Astrocyte (in vitro differentiated cells and primary cell): ENCODE data around the gene TMC5. TPM values are rescaled to one million over a fixed set of nuclear protein-coding genes. Genes with fewer than 3 reads are reported as not detected.
A peak's percentile ranks its signal among the peaks of the same experiment; 100 is the strongest.

Experiments
- DNase-seq: peaks from one replicate; pipeline ENCODE4 v3.0.0-alpha.2; 2010; ENCODE audit warnings: low read depth
- FAIRE-seq: peaks from 2 replicates; lab custom pipeline; 2011; peaks lifted over from hg19 to GRCh38; lab: Jason Lieb, UNC
- H2AFZ ChIP-seq: 2 replicates; pipeline ENCODE4 v1.6.0; 2012; ENCODE audit warnings: low read depth, low read length, inconsistent platforms
- H3K27ac ChIP-seq: 2 replicates; pipeline ENCODE4 v1.5.1; 2011; ENCODE audit warnings: low read depth, low read length, inconsistent platforms
- H3K27me3 ChIP-seq: 2 replicates; pipeline ENCODE4 v1.6.0; 2011; ENCODE audit warnings: low read length, inconsistent platforms; ENCODE audit not compliant: insufficient read depth
- H3K36me3 ChIP-seq: 2 replicates; pipeline ENCODE4 v1.5.1; 2011; ENCODE audit warnings: low read length, inconsistent platforms; ENCODE audit not compliant: insufficient read depth
- H3K4me1 ChIP-seq: 2 replicates; pipeline ENCODE4 v1.5.1; 2011; ENCODE audit warnings: low read length, inconsistent platforms; ENCODE audit not compliant: insufficient read depth
- H3K4me2 ChIP-seq: 2 replicates; pipeline ENCODE4 v1.6.0; 2012; ENCODE audit warnings: low read length, inconsistent platforms
- H3K4me3 ChIP-seq: 2 replicates; pipeline ENCODE4 v1.5.1; 2011; ENCODE audit warnings: low read depth, mild to moderate bottlenecking, low read length, inconsistent platforms; ENCODE audit not compliant: insufficient read depth
- H3K79me2 ChIP-seq: 2 replicates; pipeline ENCODE4 v1.6.0; 2012; ENCODE audit warnings: mild to moderate bottlenecking, low read length, inconsistent platforms; ENCODE audit not compliant: insufficient read depth
- H3K9ac ChIP-seq: 2 replicates; pipeline ENCODE4 v1.6.0; 2012; ENCODE audit warnings: mild to moderate bottlenecking, low read length, inconsistent platforms
- H3K9me3 ChIP-seq: 2 replicates; pipeline ENCODE4 v1.5.1; 2012; ENCODE audit warnings: low read depth, mild to moderate bottlenecking, low read length, inconsistent platforms; ENCODE audit not compliant: insufficient read depth
- H4K20me1 ChIP-seq: 2 replicates; pipeline ENCODE4 v1.6.0; 2012; ENCODE audit warnings: low read length, inconsistent platforms; ENCODE audit not compliant: insufficient read depth
- H3K27ac Mint-ChIP-seq: one replicate; pipeline ENCODE4 v1.8.0; 2021; ENCODE audit warnings: mild to moderate bottlenecking, mixed read lengths; ENCODE audit not compliant: unreplicated experiment
- H3K27me3 Mint-ChIP-seq: one replicate; pipeline ENCODE4 v1.8.0; 2021; ENCODE audit warnings: low read depth, mixed read lengths; ENCODE audit not compliant: unreplicated experiment
- H3K36me3 Mint-ChIP-seq: one replicate; pipeline ENCODE4 v1.8.0; 2021; ENCODE audit warnings: low read depth, mixed read lengths; ENCODE audit not compliant: unreplicated experiment
- H3K4me1 Mint-ChIP-seq: one replicate; pipeline ENCODE4 v1.8.0; 2021; ENCODE audit warnings: low read depth, mixed read lengths; ENCODE audit not compliant: unreplicated experiment
- H3K4me3 Mint-ChIP-seq: one replicate; pipeline ENCODE4 v1.8.0; 2021; ENCODE audit warnings: mild to moderate bottlenecking, moderate library complexity, mixed read lengths; ENCODE audit not compliant: unreplicated experiment
- H3K9me3 Mint-ChIP-seq: one replicate; pipeline ENCODE4 v1.8.0; 2021; ENCODE audit warnings: mild to moderate bottlenecking, mixed read lengths; ENCODE audit not compliant: unreplicated experiment
- CTCF ChIP-seq: IDR thresholded peaks from 2 replicates; pipeline ENCODE4 v1.5.1; 2011; ENCODE audit warnings: low read depth, mild to moderate bottlenecking, inconsistent platforms, low read length, moderate library complexity; ENCODE audit not compliant: insufficient read depth
- EZH2 ChIP-seq: IDR thresholded peaks from 2 replicates; pipeline ENCODE4 v1.6.1; 2012; ENCODE audit warnings: mild to moderate bottlenecking, low read length, inconsistent platforms; ENCODE audit not compliant: insufficient read depth
- total RNA-seq: library from RNA; stranded (reverse); gene quantifications from 2 replicates; pipeline ENCODE4 v1.2.1, GENCODE V29; 2021

The TMC5 gene
- total RNA-seq, 1 donor from 2014 or later: 0.11 TPM

GRCh38 chr16:19520861-19521331 lies 103.2 kb downstream of the TMC5 start:
- peaks cover 4% of the 10 kb centered on the region for H3K36me3 ChIP-seq
- Mint-ChIP-seq H3K36me3 (no peaks in the 10 kb centered on the region), H3K4me3 (peak overlapping the region; percentile 97), H3K27ac (peak overlapping the region; percentile 50), H3K27me3 (no peaks in the 10 kb centered on the region), H3K4me1 (peaks cover 23% of the 10 kb centered on the region), H3K9me3 (no peaks in the 10 kb centered on the region)
- peak overlapping the region; percentile 91 for H3K4me2 ChIP-seq
- H3K9ac ChIP-seq: peak overlapping the region; percentile 85
- peak overlapping the region; percentile 85 for H2AFZ ChIP-seq
- no peak for FAIRE-seq
- no peaks in the 10 kb centered on the region for H3K9me3 ChIP-seq
- no peak for TF ChIP-seq EZH2
- no peak for TF ChIP-seq CTCF
- DNase-seq: peak; percentile 60
- H3K4me1 ChIP-seq: peaks cover 6% of the 10 kb centered on the region
- H4K20me1 ChIP-seq: peaks cover 37% of the 10 kb centered on the region
- no peaks in the 10 kb centered on the region for H3K27me3 ChIP-seq
- H3K4me3 ChIP-seq: peak overlapping the region; percentile 81
- peaks cover 24% of the 10 kb centered on the region for H3K79me2 ChIP-seq
- peak overlapping the region; percentile 59 for H3K27ac ChIP-seq

GRCh38 chr16:19521471-19522396 lies 104.1 kb downstream of the TMC5 start, which contains the start of gene GDE1:
Gene GDE1 (minus strand): TSS chr16:19522098. CDS start chr16:19521964, 134 bp downstream.
- no peak for FAIRE-seq
- peak within 1 kb of the TSS; percentile 50 for H3K27ac Mint-ChIP-seq
- H3K4me1 Mint-ChIP-seq: peaks cover 20% of the 10 kb centered on the region

More at GRCh38 chr16:19521471-19522396, 104.1 kb downstream of the TMC5 start, which contains the start of gene GDE1:
- H3K4me2 ChIP-seq: peak within 1 kb of the TSS; percentile 91
- H3K9me3 Mint-ChIP-seq: no peaks in the 10 kb centered on the region
- H3K36me3 Mint-ChIP-seq: no peaks in the 10 kb centered on the region
- peak within 1 kb of the TSS; percentile 59 for H3K27ac ChIP-seq
- peak within 1 kb of the TSS; percentile 85 for H2AFZ ChIP-seq
- no peaks in the 10 kb centered on the region for H3K36me3 ChIP-seq
- peaks cover 6% of the 10 kb centered on the region for H3K4me1 ChIP-seq
- H3K4me3 Mint-ChIP-seq: peak within 1 kb of the TSS; percentile 97
- peaks cover 30% of the 10 kb centered on the region for H3K79me2 ChIP-seq
- no peaks in the 10 kb centered on the region for H3K9me3 ChIP-seq
- DNase-seq: peak; percentile 73
- peaks cover 34% of the 10 kb centered on the region for H4K20me1 ChIP-seq
- H3K9ac ChIP-seq: peak within 1 kb of the TSS; percentile 85
- TF ChIP-seq EZH2 (no peak), CTCF (peak; percentile 12)
- no peaks in the 10 kb centered on the region for H3K27me3 ChIP-seq
- H3K27me3 Mint-ChIP-seq: no peaks in the 10 kb centered on the region
- peak within 1 kb of the TSS; percentile 81 for H3K4me3 ChIP-seq
